Brain microvascular endothelial cell (primary cell): ENCODE measurements around the gene ZBTB20.
A peak's percentile ranks its signal among the peaks of the same experiment; 100 is the strongest.

Source experiments
- DNase-seq: peaks from one replicate; pipeline ENCODE4 v3.0.0-alpha.2; 2020
- H3K27ac ChIP-seq: fragments of 250-450 bp; sonication (Bioruptor Pico); 2 replicates; pipeline ENCODE4 v1.5.1; 2020; ENCODE audit warnings: mild to moderate bottlenecking, moderate library complexity
- H3K27me3 ChIP-seq: fragments of 250-450 bp; sonication (Bioruptor Pico); replicated peaks from 2 replicates; pipeline ENCODE4 v1.5.1; 2020; ENCODE audit warnings: mild to moderate bottlenecking
- H3K36me3 ChIP-seq: fragments of 250-450 bp; sonication (Bioruptor Pico); replicated peaks from 2 replicates; pipeline ENCODE4 v1.5.1; 2020; ENCODE audit warnings: mild to moderate bottlenecking
- H3K4me3 ChIP-seq: 2 replicates; pipeline ENCODE4 v1.5.1; 2011; ENCODE audit warnings: low read depth, mild to moderate bottlenecking, control low read depth, low read length, moderate library complexity
- CTCF ChIP-seq: IDR thresholded peaks from 2 replicates; pipeline ENCODE4 v1.5.1; 2011; ENCODE audit warnings: low read depth, mild to moderate bottlenecking, moderate library complexity, low read length, control low read depth, inconsistent platforms; ENCODE audit errors: missing control alignments
- in situ Hi-C: cut with HindIII; loops from 2 replicates; pipeline ENCODE4 v1.10.0; 2017; ENCODE audit warnings: low sequenced_read_pairs, low pct_ligation_motif_present

Gene ZBTB20

GRCh38 chr3:114453361-114453780 is 693.7 kb downstream of the ZBTB20 start:
- no peak for DNase-seq
- no peak overlapping the region for H3K4me3 ChIP-seq
- in situ Hi-C loops = no loop called here
- no peaks in the 10 kb centered on the region for H3K27me3 ChIP-seq
- no peak for TF ChIP-seq CTCF
- H3K27ac ChIP-seq = no peak overlapping the region
- no peaks in the 10 kb centered on the region for H3K36me3 ChIP-seq

GRCh38 chr3:114452937-114453336 is 694.2 kb downstream of the ZBTB20 start:
- Histone ChIP-seq H3K27ac (no peak overlapping the region), H3K27me3 (no peaks in the 10 kb centered on the region), H3K4me3 (no peak overlapping the region), H3K36me3 (no peaks in the 10 kb centered on the region)
- in situ Hi-C loops = no loop called here
- DNase-seq = no peak
- TF ChIP-seq CTCF = no peak

- no peak for TF ChIP-seq CTCF
- DNase-seq = no peak
- no peak overlapping the region for H3K27ac ChIP-seq
- no peaks in the 10 kb centered on the region for H3K36me3 ChIP-seq
- H3K27me3 ChIP-seq = no peaks in the 10 kb centered on the region
- H3K4me3 ChIP-seq = no peak overlapping the region
- in situ Hi-C loops = no loop called here
Observed at GRCh38 chr3:114452256-114452655, 694.8 kb downstream of the ZBTB20 start.

- H3K36me3 ChIP-seq = no peaks in the 10 kb centered on the region
- H3K4me3 ChIP-seq = no peak overlapping the region
- TF ChIP-seq CTCF = no peak
- H3K27ac ChIP-seq = no peak overlapping the region
- no peaks in the 10 kb centered on the region for H3K27me3 ChIP-seq
- in situ Hi-C loops = no loop called here
- DNase-seq = peak; percentile 20
Observed at GRCh38 chr3:114451561-114452018, 695.5 kb downstream of the ZBTB20 start.

- Histone ChIP-seq H3K27ac (no peak overlapping the region), H3K4me3 (no peak overlapping the region), H3K36me3 (no peaks in the 10 kb centered on the region), H3K27me3 (no peaks in the 10 kb centered on the region)
- TF ChIP-seq CTCF = no peak
- in situ Hi-C loops = no loop called here
- DNase-seq = no peak
Observed at GRCh38 chr3:114451051-114451451, 696.0 kb downstream of the ZBTB20 start.

GRCh38 chr3:114450008-114450596 is 697.0 kb downstream of the ZBTB20 start:
- H3K27ac ChIP-seq = no peak overlapping the region
- TF ChIP-seq CTCF = no peak
- in situ Hi-C loops = no loop called here
- no peaks in the 10 kb centered on the region for H3K36me3 ChIP-seq
- no peaks in the 10 kb centered on the region for H3K27me3 ChIP-seq
- DNase-seq = no peak
- H3K4me3 ChIP-seq = no peak overlapping the region
